ENCODE results near the gene CLEC16A.

DNA sequence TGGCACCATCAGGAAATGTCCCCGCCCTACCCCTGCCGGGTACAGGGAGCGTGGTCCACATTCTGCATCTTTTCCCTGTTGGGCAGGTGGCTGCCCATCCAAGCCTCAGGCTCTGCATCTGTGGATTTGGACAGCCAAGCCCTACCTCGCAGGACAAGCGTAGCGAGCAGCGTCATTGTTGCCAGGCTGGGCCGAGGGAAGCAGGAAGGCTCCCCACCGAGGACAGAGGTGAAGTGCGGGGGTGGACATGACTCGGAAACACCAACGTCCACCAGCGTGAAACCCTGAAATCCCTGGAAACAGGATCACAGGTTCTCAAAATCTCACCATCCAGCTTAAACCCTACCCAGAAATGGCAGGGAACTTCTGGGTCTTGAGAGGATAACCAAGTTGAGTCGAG lies 238.0 kb downstream of the CLEC16A start:
- TF ChIP-seq POLR2A (IDR thresholded peaks at IDR 0.05), result no peak
- TF ChIP-seq, protein P1, sequence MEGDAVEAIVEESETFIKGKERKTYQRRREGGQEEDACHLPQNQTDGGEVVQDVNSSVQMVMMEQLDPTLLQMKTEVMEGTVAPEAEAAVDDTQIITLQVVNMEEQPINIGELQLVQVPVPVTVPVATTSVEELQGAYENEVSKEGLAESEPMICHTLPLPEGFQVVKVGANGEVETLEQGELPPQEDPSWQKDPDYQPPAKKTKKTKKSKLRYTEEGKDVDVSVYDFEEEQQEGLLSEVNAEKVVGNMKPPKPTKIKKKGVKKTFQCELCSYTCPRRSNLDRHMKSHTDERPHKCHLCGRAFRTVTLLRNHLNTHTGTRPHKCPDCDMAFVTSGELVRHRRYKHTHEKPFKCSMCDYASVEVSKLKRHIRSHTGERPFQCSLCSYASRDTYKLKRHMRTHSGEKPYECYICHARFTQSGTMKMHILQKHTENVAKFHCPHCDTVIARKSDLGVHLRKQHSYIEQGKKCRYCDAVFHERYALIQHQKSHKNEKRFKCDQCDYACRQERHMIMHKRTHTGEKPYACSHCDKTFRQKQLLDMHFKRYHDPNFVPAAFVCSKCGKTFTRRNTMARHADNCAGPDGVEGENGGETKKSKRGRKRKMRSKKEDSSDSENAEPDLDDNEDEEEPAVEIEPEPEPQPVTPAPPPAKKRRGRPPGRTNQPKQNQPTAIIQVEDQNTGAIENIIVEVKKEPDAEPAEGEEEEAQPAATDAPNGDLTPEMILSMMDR (IDR thresholded peaks at IDR 0.05), result no peak

Data from breast epithelium (tissue), 3 donors.